HG03175 (cell line): ENCODE measurements around the gene TEX29.

Source experiments
- ATAC-seq: cut with Tn5 transposase; IDR thresholded peaks from one replicate; pipeline ENCODE4 v1.9.1; 2021; ENCODE audit warnings: mild to moderate bottlenecking, moderate library complexity; ENCODE audit not compliant: unreplicated experiment

The TEX29 gene

DNA sequence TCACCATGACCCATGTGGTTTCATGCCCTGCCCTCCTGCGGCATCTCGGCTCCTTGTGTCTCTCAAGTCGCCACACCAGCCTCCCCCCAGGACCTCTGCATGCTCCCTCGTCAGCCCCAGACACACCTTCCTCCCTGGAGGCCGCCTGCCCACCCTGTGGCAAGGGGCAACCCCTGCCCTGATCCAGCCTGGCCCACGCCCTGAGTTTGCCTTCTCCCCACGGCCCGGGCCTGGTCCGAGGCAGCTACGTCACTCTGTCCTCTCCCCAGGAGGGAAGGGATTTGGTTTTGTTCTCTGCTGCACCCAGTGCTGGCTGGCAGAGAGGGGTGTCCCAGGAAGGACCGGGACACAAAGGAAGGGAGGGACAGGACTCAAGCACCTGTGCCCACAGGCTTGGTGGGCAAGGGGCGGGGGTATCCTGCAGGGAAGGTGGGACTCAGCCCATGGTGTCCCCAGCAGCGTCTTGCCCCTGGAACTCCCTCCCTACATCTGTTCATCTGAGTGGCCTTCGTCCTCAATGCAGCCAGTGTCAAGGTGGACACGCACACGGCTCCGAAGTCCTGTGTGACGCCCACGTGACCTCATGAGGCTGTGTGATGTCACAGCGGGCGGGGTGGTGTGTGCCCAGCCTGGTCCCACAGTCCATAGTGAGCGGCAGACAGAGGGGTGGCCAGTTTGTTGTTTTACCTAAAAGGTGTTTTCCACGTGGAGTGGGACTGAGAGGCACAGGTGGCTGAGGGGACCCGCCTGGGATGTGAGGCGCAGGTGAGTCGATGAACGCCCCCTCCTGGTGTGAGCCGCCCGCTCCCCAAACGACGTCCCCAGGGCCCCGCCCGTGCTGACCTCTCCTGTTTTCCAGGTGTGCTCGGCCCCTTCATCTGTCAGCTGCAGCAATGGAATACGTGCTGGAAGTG, at the start of gene TEX29:
TEX29 (plus strand) TSS at position 645 of the 914 bp plus-strand sequence; CDS start at position 894, 249 bp downstream.
- ATAC-seq = no peak

DNA sequence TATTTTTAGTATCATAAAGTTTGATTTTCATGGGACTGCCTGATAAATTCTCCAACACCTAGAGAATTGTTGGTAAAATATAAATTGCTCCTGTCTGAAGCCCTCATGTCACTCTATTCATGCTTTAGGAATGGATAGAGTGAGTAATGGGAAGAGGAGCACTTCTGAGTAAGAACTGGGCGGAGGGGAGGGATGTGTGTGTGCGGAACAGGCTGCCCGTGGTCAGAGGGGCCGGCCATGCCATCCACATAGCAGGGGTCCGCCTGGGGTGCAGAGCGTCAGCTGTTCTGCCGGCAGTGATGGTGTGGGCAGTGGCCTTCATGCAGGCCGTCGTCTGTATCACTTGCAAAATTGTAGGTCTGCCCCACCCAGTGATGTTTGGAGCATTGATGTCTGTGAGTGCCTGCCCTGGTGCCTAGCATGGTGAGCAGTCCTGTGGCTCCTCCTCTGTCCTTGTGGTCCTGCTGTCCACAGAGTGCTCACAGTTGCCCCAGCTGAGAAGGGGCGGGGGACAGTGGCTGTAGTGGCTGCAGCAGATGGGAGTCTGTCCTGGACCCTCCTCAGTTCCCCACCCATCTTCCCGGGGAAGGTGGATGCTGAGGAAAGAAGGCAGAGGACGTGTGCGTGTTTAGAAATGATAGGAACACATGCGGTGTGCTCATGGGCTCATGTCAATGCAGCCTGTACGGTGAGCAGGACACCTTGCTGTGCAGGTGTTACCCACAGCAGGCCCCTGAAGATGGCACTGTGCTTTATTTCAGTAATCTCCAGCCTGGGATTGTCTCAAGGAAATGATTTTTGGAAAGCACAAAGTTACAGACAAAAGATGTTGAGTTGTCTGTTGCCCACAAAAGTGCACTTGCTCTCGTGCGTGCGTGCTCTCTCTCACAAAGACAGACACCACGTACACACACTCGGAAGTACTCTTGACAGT, 49.4 kb upstream of the TEX29 start:
- ATAC-seq = no peak

DNA sequence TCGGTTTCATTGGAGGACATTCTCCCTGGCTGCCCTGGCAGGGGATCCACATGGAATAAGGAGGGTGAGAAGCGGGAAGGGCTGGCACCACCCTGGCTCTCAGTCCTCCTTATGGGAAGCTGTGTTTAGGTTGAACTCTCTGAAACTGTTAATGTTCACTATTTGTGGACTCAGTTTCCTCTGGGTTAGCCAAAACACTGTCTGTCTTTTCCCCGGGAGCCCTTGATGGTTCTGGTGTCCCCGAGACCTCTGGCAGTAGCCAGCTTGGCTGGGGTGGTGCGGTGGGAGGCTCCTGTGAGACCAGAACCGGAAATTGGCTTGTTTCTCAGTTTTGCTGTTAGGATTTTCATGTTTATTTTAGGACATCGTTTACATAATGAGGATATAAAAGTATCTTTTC, 48.3 kb upstream of the TEX29 start:
- no peak for ATAC-seq

DNA sequence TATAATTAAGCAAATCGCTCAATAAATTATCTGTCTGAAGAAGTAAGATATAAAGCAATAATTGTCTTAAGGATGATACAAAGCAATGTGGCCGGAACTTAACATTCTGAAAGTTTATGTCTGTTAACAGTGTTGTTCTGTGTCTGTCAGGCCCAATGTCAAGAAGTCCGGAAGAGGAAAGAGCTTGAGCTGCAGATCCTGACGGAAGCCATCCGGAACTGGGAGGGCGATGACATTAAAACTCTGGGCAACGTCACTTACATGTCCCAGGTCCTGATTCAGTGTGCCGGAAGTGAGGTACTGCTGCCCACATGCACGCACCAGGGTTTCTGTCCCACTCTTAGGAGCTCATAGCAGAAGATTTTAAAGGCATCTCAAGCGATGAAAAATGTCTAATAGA, 45.1 kb upstream of the TEX29 start:
- ATAC-seq = no peak

GRCh38 chr13:111275995-111276618, 44.3 kb upstream of the TEX29 start:
- no peak for ATAC-seq

DNA sequence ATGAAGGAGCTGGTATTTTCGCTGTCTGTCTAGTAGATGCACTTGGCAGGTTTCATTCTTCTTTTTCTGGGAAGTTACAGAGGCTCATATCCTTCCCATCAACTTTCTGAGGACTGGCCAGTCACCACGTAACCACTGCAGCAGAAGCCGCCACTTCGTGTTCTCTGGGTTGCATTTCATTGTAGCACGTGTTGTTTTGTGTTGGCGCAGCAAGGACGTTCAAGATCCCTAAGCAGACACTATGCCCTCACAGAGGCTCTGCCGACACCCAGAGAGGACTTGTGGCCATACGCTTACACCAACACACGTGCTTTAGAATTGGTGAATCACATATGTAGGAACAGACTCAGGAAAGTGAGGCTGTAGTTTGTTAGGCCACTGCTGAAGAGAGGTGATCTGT, 42.2 kb upstream of the TEX29 start:
- ATAC-seq = no peak

GRCh38 chr13:111278743-111279652, 41.4 kb upstream of the TEX29 start:
- ATAC-seq = no peak

DNA sequence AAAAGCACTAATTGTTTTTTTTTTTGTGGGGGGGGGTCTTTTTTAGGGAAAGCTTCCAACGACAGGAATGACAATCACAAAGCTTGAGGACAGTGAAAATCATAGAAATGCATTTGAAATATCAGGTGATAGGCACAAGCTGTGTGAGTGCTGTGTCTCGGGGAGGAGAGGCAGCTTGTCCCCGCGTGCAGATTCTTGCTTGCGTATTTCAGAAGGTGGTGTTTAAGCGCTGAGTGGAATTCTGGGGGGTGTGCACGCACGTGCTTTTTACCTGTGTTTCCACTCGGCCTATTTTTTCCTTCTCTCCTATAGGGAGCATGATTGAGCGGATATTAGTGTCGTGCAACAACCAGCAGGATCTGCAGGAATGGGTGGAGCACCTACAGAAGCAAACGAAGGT, 40.2 kb upstream of the TEX29 start:
- no peak for ATAC-seq

GRCh38 chr13:111280681-111281585, 39.5 kb upstream of the TEX29 start:
- ATAC-seq = no peak

DNA sequence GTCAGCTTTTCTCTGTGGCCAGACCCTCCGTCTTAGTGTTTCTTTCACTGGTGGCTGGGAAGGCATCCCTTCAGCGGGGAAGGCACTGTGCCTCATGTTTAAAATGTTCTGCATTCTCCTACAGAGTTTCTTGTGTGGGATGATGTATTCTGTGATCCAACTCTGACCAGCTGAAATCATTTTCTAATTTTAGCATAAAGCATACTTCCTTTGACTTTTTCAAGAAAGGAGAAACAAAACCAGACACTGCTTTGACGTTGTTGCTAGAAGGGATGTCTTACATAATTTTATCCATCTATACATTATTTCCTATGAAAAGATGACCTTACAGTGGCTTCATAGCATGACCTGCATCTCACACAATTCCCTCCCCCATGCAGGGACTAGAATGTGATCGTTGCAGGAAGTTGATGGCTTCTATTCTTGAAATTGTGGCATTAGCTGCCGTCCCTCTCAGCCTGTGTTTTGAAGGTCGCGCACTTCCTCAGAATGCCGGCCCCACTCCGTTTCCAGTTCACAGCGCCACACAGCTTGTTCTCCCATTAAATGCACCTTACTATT, 38.6 kb upstream of the TEX29 start:
- no peak for ATAC-seq

GRCh38 chr13:111282425-111282824, 38.0 kb upstream of the TEX29 start:
- ATAC-seq = no peak

DNA sequence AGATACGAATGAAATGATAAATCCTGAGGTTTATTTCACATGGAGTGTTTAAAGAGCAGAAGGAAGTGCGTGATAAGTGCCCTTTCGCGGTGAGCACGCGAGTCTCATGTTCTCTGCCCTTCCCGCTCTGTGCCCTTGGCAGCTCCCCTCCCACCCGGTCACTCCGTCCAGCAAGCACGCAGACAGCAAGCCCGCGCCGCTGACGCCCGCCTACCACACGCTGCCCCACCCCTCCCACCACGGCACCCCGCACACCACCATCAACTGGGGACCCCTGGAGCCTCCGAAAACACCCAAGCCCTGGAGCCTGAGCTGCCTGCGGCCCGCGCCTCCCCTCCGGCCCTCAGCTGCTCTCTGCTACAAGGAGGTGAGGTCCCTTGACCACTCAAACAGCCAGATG, 37.4 kb upstream of the TEX29 start:
- no peak for ATAC-seq

- ATAC-seq = no peak
These were observed 37.0 kb upstream of the TEX29 start for GRCh38 chr13:111283457-111283856.

GRCh38 chr13:111283991-111284390, 36.5 kb upstream of the TEX29 start:
- no peak for ATAC-seq

GRCh38 chr13:111284565-111284964, 35.9 kb upstream of the TEX29 start:
- no peak for ATAC-seq

- ATAC-seq = no peak
These were observed 34.3 kb upstream of the TEX29 start for GRCh38 chr13:111286162-111286561.

GRCh38 chr13:111286749-111287148, 33.7 kb upstream of the TEX29 start:
- no peak for ATAC-seq

GRCh38 chr13:111287201-111287600, 33.2 kb upstream of the TEX29 start:
- ATAC-seq = no peak

DNA sequence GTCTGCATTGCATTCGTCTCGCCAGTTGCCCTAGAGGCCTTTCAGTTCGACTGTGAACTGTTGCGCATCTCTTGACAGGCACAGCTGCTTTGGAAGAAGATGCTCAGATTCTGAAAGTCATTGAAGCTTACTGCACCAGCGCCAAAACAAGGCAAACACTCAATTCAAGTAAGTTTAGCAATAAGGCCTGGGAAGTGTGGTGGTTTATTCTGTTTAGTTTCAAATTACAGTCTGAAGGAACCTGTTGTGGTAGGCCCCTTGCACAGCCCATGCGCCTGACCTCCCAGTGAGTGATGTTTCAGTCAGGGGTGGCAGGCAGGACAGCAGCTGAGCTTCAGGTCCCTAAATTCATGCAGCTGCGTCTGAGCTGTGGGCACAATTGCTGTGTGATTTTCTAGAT, 32.2 kb upstream of the TEX29 start:
- ATAC-seq = no peak
